GM23338 (cell line): ENCODE results near the gene PPP1R10. TPM values are rescaled to one million over a fixed set of nuclear protein-coding genes. Genes with fewer than 3 reads are reported as not detected.

Source experiments
- ATAC-seq: fragments of 200-7000 bp; cut with Tn5 transposase; 3 replicates; pipeline ENCODE4 v1.9.1; 2020
- DNase-seq: peaks from one replicate; pipeline ENCODE4 v3.0.0-alpha.2; 2015; ENCODE audit warnings: low spot score
- H2AFZ ChIP-seq: fragments of 200-600 bp; sonication (generic); 2 replicates; pipeline ENCODE4 v1.8.0; 2016; ENCODE audit warnings: antibody characterized with exemption, mild to moderate bottlenecking, moderate library complexity
- H3F3A ChIP-seq: fragments of 200-600 bp; sonication (generic); replicated peaks from 2 replicates; pipeline ENCODE4 v1.8.0; 2017; ENCODE audit warnings: antibody characterized with exemption, mixed run types, low read depth
- H3K27ac ChIP-seq: fragments of 200-600 bp; sonication (generic); 2 replicates; pipeline ENCODE4 v1.6.1; 2016; ENCODE audit warnings: low read depth
- H3K27me3 ChIP-seq: fragments of 200-600 bp; sonication (generic); 2 replicates; pipeline ENCODE4 v1.8.0; 2016; ENCODE audit warnings: mild to moderate bottlenecking, mixed run types, moderate library complexity; ENCODE audit not compliant: insufficient read depth
- H3K36me3 ChIP-seq: fragments of 200-600 bp; sonication (generic); 2 replicates; pipeline ENCODE4 v1.8.0; 2016; ENCODE audit warnings: mild to moderate bottlenecking; ENCODE audit not compliant: insufficient read depth
- H3K4me1 ChIP-seq: fragments of 200-600 bp; sonication (generic); 2 replicates; pipeline ENCODE4 v1.8.0; 2016; ENCODE audit warnings: mild to moderate bottlenecking, moderate library complexity; ENCODE audit not compliant: insufficient read depth
- H3K4me2 ChIP-seq: fragments of 200-600 bp; sonication (generic); 2 replicates; pipeline ENCODE4 v1.7.1; 2017; ENCODE audit warnings: mixed run types
- H3K4me3 ChIP-seq: fragments of 200-600 bp; sonication (generic); 2 replicates; pipeline ENCODE4 v1.6.1; 2016; ENCODE audit warnings: mixed run types
- H3K79me2 ChIP-seq: fragments of 200-600 bp; sonication (generic); replicated peaks from 2 replicates; pipeline ENCODE4 v1.8.0; 2017; ENCODE audit warnings: mild to moderate bottlenecking; ENCODE audit not compliant: insufficient read depth
- H3K9me2 ChIP-seq: fragments of 200-600 bp; sonication (generic); 2 replicates; pipeline ENCODE4 v1.8.0; 2017; ENCODE audit not compliant: insufficient read depth
- H4K20me1 ChIP-seq: fragments of 200-600 bp; sonication (generic); replicated peaks from 2 replicates; pipeline ENCODE4 v1.8.0; 2017; ENCODE audit warnings: mild to moderate bottlenecking; ENCODE audit not compliant: insufficient read depth
- H3K27ac Mint-ChIP-seq: 2 replicates; pipeline ENCODE4 v1.8.0; 2020; ENCODE audit warnings: inconsistent platforms, mild to moderate bottlenecking, moderate library complexity, mixed read lengths
- H3K27me3 Mint-ChIP-seq: 3 replicates; pipeline ENCODE4 v1.8.0; 2022; ENCODE audit warnings: low read depth, mild to moderate bottlenecking, moderate library complexity, mixed read lengths, inconsistent platforms; ENCODE audit not compliant: insufficient read depth, poor library complexity
- H3K36me3 Mint-ChIP-seq: 3 replicates; pipeline ENCODE4 v1.8.0; 2021; ENCODE audit warnings: low read depth, mild to moderate bottlenecking, inconsistent platforms, moderate library complexity, mixed read lengths
- H3K4me1 Mint-ChIP-seq: 3 replicates; pipeline ENCODE4 v1.8.0; 2020; ENCODE audit warnings: mild to moderate bottlenecking, inconsistent platforms, mixed read lengths
- H3K4me3 Mint-ChIP-seq: 3 replicates; pipeline ENCODE4 v1.8.0; 2021; ENCODE audit warnings: moderate library complexity, mild to moderate bottlenecking, inconsistent platforms, mixed read lengths
- H3K9me3 Mint-ChIP-seq: 3 replicates; pipeline ENCODE4 v1.8.0; 2020; ENCODE audit warnings: moderate library complexity, mild to moderate bottlenecking, inconsistent platforms, mixed read lengths
- ETS1 ChIP-seq: IDR thresholded peaks from 2 replicates; pipeline ENCODE4 v1.6.1; 2016; ENCODE audit warnings: antibody characterized with exemption
- EZH2 ChIP-seq: fragments of 200-600 bp; sonication (generic); IDR thresholded peaks from one replicate; pipeline ENCODE4 v1.8.0; 2017; ENCODE audit warnings: antibody characterized with exemption, mild to moderate bottlenecking, low read depth; ENCODE audit not compliant: unreplicated experiment
- EZH2phosphoT487 ChIP-seq: fragments of 200-600 bp; sonication (generic); IDR thresholded peaks from one replicate; pipeline ENCODE4 v1.8.1; 2018; ENCODE audit warnings: antibody characterized with exemption; ENCODE audit not compliant: unreplicated experiment
- JUNB ChIP-seq: IDR thresholded peaks from one replicate; pipeline ENCODE4 v1.6.1; 2016; ENCODE audit warnings: antibody characterized with exemption; ENCODE audit not compliant: unreplicated experiment
- POLR2AphosphoS5 ChIP-seq: IDR thresholded peaks from 2 replicates; pipeline ENCODE4 v1.6.1; 2016; ENCODE audit warnings: antibody characterized with exemption, low read depth
- REST ChIP-seq: IDR thresholded peaks from one replicate; pipeline ENCODE4 v1.6.1; 2018; ENCODE audit warnings: antibody characterized with exemption; ENCODE audit not compliant: unreplicated experiment
- STAT1 ChIP-seq: IDR thresholded peaks from one replicate; pipeline ENCODE4 v1.6.1; 2016; ENCODE audit warnings: antibody characterized with exemption; ENCODE audit not compliant: unreplicated experiment
- ZNF114 ChIP-seq: fragments of 250-450 bp; sonication (Bioruptor Pico); IDR thresholded peaks from 2 replicates; pipeline ENCODE4 v1.5.0; 2020; ENCODE audit warnings: mild to moderate bottlenecking, moderate library complexity
- ZNF331 ChIP-seq: fragments of 250-450 bp; sonication (Bioruptor Pico); IDR thresholded peaks from 2 replicates; pipeline ENCODE4 v1.5.0; 2020; ENCODE audit warnings: low read depth, mild to moderate bottlenecking, moderate library complexity
- polyA plus RNA-seq: library from polyadenylated mRNA; unstranded; fragments of >200 nt; fragmentation: Nextera tagmentation; extraction: Ambion mirVana; gene quantifications from 2 replicates; pipeline ENCODE4 v1.2.1, GENCODE V29; 2016
- total RNA-seq: library from RNA; depleted of rRNA; stranded (reverse); fragments of >200 nt; shearing (Covaris generic); gene quantifications from 2 replicates; pipeline ENCODE4 v1.2.3, GENCODE V29; 2014

The PPP1R10 gene
- total and polyA plus RNA-seq, 2 experiments from 2014 or later = 41.3 to 42.9 TPM

- TF ChIP-seq REST (no peak), ETS1 (no peak), POLR2AphosphoS5 (no peak), STAT1 (no peak), JUNB (no peak), ZNF331 (CRISPR knock-in tag) (no peak), ZNF114 (CRISPR knock-in tag) (no peak), EZH2 (no peak), EZH2phosphoT487 (no peak)
Observed at GRCh38 chr6:30643656-30644055, 26.6 kb upstream of the PPP1R10 start (continued).

- Histone ChIP-seq H3K27ac (no peak overlapping the region), H3K79me2 (peaks cover 12% of the 10 kb centered on the region), H3K9me2 (no peaks in the 10 kb centered on the region), H4K20me1 (peaks cover 5% of the 10 kb centered on the region; the same call in 1 of the 2 replicates), H2AFZ (no peak overlapping the region), H3K36me3 (peaks cover 4% of the 10 kb centered on the region; the same call in 1 of the 2 replicates), H3K4me1 (peaks cover 5% of the 10 kb centered on the region; the same call in 1 of the 2 replicates), H3K4me3 (no peak overlapping the region), H3F3A (no peaks in the 10 kb centered on the region), H3K4me2 (no peak overlapping the region), H3K27me3 (no peaks in the 10 kb centered on the region)
- no peak for ATAC-seq
- no peak for DNase-seq
- Mint-ChIP-seq H3K9me3 (no peaks in the 10 kb centered on the region), H3K4me3 (no peak overlapping the region), H3K36me3 (peaks cover 48% of the 10 kb centered on the region), H3K27ac (no peak overlapping the region), H3K27me3 (peaks cover 7% of the 10 kb centered on the region), H3K4me1 (peaks cover 4% of the 10 kb centered on the region)
- no peak for TF ChIP-seq EZH2phosphoT487
- no peak for TF ChIP-seq REST
- TF ChIP-seq POLR2AphosphoS5 = no peak
- no peak for TF ChIP-seq EZH2
- TF ChIP-seq STAT1 = no peak
- no peak for TF ChIP-seq ETS1
Observed at GRCh38 chr6:30641048-30641447, 24.0 kb upstream of the PPP1R10 start.
